MM.1S (cell line): ENCODE measurements around the gene TRPV4.

Source experiments
- EZH2 ChIP-seq: fragments of 300-600 bp; sonication (generic); optimal IDR thresholded peaks from 2 replicates; pipeline ENCODE3; 2017; ENCODE audit warnings: low read depth, mild to moderate bottlenecking, antibody characterized with exemption, low read length, mixed read lengths
- EZH2phosphoT487 ChIP-seq: fragments of 300-600 bp; sonication (generic); IDR thresholded peaks from 2 replicates; pipeline ENCODE4 v1.6.1; 2018; ENCODE audit warnings: antibody characterized with exemption, low read length
- TF ChIP-seq, protein P1 (sequence below): fragments of 300-600 bp; sonication (generic); IDR thresholded peaks from 2 replicates; pipeline ENCODE4 v1.5.1; 2016; ENCODE audit warnings: antibody characterized with exemption, low read length, mixed read lengths

DNA sequence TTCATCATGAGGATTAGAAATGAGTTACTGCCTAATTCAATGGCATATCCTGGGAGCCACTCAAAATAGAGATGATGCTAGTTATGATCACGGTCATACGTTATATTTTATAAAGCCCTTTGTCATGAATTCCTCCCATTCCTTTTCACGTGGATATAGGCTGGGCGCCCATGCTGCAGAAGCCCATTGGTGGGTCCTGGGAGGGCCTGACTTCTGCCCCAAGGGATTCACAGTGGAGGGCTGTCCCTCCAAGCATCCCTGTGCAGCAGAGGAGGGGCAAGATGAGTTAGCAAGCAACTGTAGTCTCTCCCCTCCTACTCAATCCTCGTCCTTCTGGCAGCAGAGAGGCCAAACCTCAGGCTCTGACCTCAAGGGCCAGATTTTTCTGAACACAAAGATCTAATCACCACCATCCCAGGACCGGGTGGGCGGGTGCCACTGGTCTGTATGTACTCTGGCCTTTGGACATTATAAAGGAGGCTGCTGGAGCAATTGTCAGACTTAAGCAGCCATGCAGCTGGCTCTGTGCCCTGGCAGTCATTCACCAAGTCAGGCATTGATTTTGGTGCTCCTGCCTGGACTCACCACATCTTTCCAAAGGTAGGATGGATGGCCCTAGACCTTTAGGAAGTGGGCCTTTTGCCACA, 38.6 kb upstream of the TRPV4 start:
- TF ChIP-seq, protein P1, sequence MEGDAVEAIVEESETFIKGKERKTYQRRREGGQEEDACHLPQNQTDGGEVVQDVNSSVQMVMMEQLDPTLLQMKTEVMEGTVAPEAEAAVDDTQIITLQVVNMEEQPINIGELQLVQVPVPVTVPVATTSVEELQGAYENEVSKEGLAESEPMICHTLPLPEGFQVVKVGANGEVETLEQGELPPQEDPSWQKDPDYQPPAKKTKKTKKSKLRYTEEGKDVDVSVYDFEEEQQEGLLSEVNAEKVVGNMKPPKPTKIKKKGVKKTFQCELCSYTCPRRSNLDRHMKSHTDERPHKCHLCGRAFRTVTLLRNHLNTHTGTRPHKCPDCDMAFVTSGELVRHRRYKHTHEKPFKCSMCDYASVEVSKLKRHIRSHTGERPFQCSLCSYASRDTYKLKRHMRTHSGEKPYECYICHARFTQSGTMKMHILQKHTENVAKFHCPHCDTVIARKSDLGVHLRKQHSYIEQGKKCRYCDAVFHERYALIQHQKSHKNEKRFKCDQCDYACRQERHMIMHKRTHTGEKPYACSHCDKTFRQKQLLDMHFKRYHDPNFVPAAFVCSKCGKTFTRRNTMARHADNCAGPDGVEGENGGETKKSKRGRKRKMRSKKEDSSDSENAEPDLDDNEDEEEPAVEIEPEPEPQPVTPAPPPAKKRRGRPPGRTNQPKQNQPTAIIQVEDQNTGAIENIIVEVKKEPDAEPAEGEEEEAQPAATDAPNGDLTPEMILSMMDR, result no peak
- TF ChIP-seq EZH2 (no peak), EZH2phosphoT487 (no peak)
